Gastroesophageal sphincter (tissue), 3 donors: Measurements from ENCODE around the gene FGD1.

Experiments
- EP300 ChIP-seq: sonication (generic); formaldehyde crosslinking; IDR thresholded peaks from one replicate; pipeline ENCODE4 v1.6.1; 2017; ENCODE audit warnings: antibody characterized with exemption, mild to moderate bottlenecking
- POLR2A ChIP-seq, 2 donors: fragments of 450-650 bp; IDR thresholded peaks; one replicate each; pipeline ENCODE4 v1.6.1; 2017; ENCODE audit warnings: antibody characterized with exemption in 2 of 2, mild to moderate bottlenecking in 2 of 2, moderate library complexity in 1 of 2
- POLR2AphosphoS5 ChIP-seq: sonication (generic); formaldehyde crosslinking; IDR thresholded peaks from one replicate; pipeline ENCODE4 v1.6.1; 2017; ENCODE audit warnings: antibody characterized with exemption
- TF ChIP-seq, protein P1 (sequence below), 4 experiments: fragments of 200-600 bp in 2 of 4; fragments of 450-650 bp in 2 of 4; sonication (generic) in 1 of 4; IDR thresholded peaks; one replicate each; pipeline ENCODE4 v1.5.1; 2017 to 2019; ENCODE audit warnings: antibody characterized with exemption in 4 of 4, mild to moderate bottlenecking in 2 of 4, moderate library complexity in 2 of 4

DNA sequence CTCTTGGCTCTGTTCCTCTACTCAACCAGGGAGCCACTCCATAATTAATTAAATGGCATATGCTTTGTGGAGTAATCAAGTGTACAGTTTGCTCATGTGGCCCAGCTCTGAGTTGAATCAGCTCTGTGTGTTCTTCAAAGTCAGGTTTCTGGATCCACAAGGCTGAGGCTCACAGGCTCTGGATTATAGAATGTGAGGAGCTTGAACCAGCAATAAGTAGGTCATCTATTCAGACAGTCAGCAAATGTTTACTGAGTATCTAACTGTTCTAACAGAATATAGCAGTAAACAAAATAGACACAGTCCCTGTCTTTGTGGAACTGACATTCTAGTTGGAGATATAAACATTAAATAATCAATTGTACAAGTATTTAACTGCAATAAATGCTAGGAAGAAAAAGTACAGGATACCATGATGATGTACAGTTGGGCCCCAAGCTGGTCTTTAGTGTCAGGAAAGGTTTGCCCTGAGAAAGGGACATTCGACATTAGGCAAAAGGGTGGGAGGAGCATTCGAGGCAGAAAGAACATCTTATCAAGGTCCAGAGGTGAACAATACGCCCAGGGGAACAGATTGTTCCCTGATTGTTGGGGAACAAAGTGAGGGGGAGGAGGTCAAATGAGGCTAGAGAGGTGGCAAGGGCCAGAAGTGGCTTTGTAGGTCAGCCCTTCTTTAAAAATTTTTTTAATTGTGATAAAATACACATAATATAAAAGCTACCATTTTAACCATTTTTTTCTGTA lies 76.3 kb downstream of the FGD1 start:
- TF ChIP-seq POLR2AphosphoS5 (no peak), EP300 (no peak), POLR2A (IDR thresholded peaks at IDR 0.05) (no peak)
- TF ChIP-seq, protein P1, sequence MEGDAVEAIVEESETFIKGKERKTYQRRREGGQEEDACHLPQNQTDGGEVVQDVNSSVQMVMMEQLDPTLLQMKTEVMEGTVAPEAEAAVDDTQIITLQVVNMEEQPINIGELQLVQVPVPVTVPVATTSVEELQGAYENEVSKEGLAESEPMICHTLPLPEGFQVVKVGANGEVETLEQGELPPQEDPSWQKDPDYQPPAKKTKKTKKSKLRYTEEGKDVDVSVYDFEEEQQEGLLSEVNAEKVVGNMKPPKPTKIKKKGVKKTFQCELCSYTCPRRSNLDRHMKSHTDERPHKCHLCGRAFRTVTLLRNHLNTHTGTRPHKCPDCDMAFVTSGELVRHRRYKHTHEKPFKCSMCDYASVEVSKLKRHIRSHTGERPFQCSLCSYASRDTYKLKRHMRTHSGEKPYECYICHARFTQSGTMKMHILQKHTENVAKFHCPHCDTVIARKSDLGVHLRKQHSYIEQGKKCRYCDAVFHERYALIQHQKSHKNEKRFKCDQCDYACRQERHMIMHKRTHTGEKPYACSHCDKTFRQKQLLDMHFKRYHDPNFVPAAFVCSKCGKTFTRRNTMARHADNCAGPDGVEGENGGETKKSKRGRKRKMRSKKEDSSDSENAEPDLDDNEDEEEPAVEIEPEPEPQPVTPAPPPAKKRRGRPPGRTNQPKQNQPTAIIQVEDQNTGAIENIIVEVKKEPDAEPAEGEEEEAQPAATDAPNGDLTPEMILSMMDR (IDR thresholded peaks at IDR 0.05): no peak
